Keratinocyte (primary cell): Measurements from ENCODE around the gene GPR137. TPM values are rescaled to one million over a fixed set of nuclear protein-coding genes. Genes with fewer than 3 reads are reported as not detected.

Source experiments
- DNase-seq: peaks from one replicate; pipeline ENCODE4 v3.0.0-alpha.2; 2011; ENCODE audit warnings: low read depth, missing footprints, low spot score
- FAIRE-seq: peaks from 2 replicates; lab custom pipeline; 2011; peaks lifted over from hg19 to GRCh38; lab: Jason Lieb, UNC
- H2AFZ ChIP-seq: 2 replicates; pipeline ENCODE4 v1.6.0; 2012; ENCODE audit warnings: low read length, control low read depth, inconsistent platforms; ENCODE audit not compliant: control insufficient read depth
- H3K27ac ChIP-seq: 2 replicates; pipeline ENCODE4 v1.5.1; 2011; ENCODE audit warnings: low read length; ENCODE audit not compliant: control insufficient read depth, insufficient read depth
- H3K27me3 ChIP-seq: 3 replicates; pipeline ENCODE4 v1.6.0; 2011; ENCODE audit warnings: low read length; ENCODE audit not compliant: control insufficient read depth, insufficient read depth; ENCODE audit errors: extremely low read depth
- H3K36me3 ChIP-seq, 2 experiments: 2 replicates in 1 of 2; 3 replicates in 1 of 2; pipeline ENCODE4 v1.5.1; 2011; ENCODE audit warnings: low read length in 2 of 2, mild to moderate bottlenecking in 1 of 2; ENCODE audit not compliant: control insufficient read depth in 2 of 2, insufficient read depth in 2 of 2; ENCODE audit errors: extremely low read depth in 1 of 2
- H3K4me1 ChIP-seq: 3 replicates; pipeline ENCODE4 v1.5.1; 2011; ENCODE audit warnings: low read length; ENCODE audit not compliant: control insufficient read depth, insufficient read depth; ENCODE audit errors: extremely low read depth
- H3K4me2 ChIP-seq: 3 replicates; pipeline ENCODE4 v1.6.0; 2011; ENCODE audit warnings: low read depth, low read length; ENCODE audit not compliant: control insufficient read depth, insufficient read depth; ENCODE audit errors: extremely low read depth
- H3K4me3 ChIP-seq, 3 experiments: fragments of 200-600 bp in 1 of 3; sonication (generic) in 1 of 3; 2 replicates in 2 of 3; 3 replicates in 1 of 3; pipeline ENCODE4 v1.5.1; 2011 to 2016; ENCODE audit warnings: low read length in 3 of 3, mild to moderate bottlenecking in 3 of 3, control low read depth in 2 of 3, inconsistent platforms in 1 of 3, low read depth in 1 of 3, mixed read lengths in 1 of 3, mixed run types in 1 of 3, moderate library complexity in 1 of 3; ENCODE audit not compliant: control insufficient read depth in 2 of 3, insufficient read depth in 2 of 3; ENCODE audit errors: extremely low read depth in 1 of 3
- H3K79me2 ChIP-seq: 2 replicates; pipeline ENCODE4 v1.6.0; 2012; ENCODE audit warnings: low read length; ENCODE audit not compliant: control insufficient read depth, insufficient read depth
- H3K9ac ChIP-seq: 3 replicates; pipeline ENCODE4 v1.6.0; 2011; ENCODE audit warnings: low read length; ENCODE audit not compliant: control insufficient read depth, insufficient read depth; ENCODE audit errors: extremely low read depth
- H3K9me1 ChIP-seq: 3 replicates; pipeline ENCODE4 v1.6.0; 2011; ENCODE audit warnings: low read length; ENCODE audit not compliant: control insufficient read depth, insufficient read depth; ENCODE audit errors: extremely low read depth
- H3K9me3 ChIP-seq: 2 replicates; pipeline ENCODE4 v1.5.1; 2012; ENCODE audit warnings: low read depth, low read length; ENCODE audit not compliant: control insufficient read depth
- H4K20me1 ChIP-seq: 3 replicates; pipeline ENCODE4 v1.6.0; 2011; ENCODE audit warnings: low read length; ENCODE audit not compliant: control insufficient read depth, insufficient read depth; ENCODE audit errors: extremely low read depth
- CTCF ChIP-seq, 3 experiments: IDR thresholded peaks in 1 of 3; conservative IDR thresholded peaks in 1 of 3; optimal IDR thresholded peaks in 1 of 3; 2 replicates in 2 of 3; 3 replicates in 1 of 3; pipeline versions ENCODE3 to v1.5.1; 2011; ENCODE audit warnings: low read length in 3 of 3, mild to moderate bottlenecking in 3 of 3, moderate library complexity in 2 of 3, control low read depth in 1 of 3, inconsistent platforms in 1 of 3; ENCODE audit not compliant: insufficient read depth in 2 of 3; ENCODE audit errors: extremely low read depth in 1 of 3
- EZH2 ChIP-seq: IDR thresholded peaks from one replicate; pipeline ENCODE4 v1.6.1; 2012; ENCODE audit warnings: inconsistent platforms, mild to moderate bottlenecking, low read length, moderate library complexity
- dilution Hi-C: fragments of 300-500 bp; cut with MboI; formaldehyde crosslinking; loops from one replicate; pipeline ENCODE4 v1.7.0; 2020; ENCODE audit warnings: low sequenced_read_pairs; ENCODE audit not compliant: extremely low pct_ligation_motif_present
- polyA plus RNA-seq, 5 experiments: library from polyadenylated mRNA; depleted of rRNA in 3 of 5; stranded (reverse) in 3 of 5; stranded (forward) in 1 of 5; unstranded in 1 of 5; fragments of >200 nt; gene quantifications; 1 replicate in 1 of 5; 2 replicates in 3 of 5; 3 replicates in 1 of 5; pipeline versions ENCODE4 v1.2.1 to v1.2.3, GENCODE V29; 2011 to 2012; ENCODE audit warnings: missing spikeins in 2 of 5, low read depth in 1 of 5, low replicate concordance in 1 of 5

Gene GPR137
- polyA plus RNA-seq, 1 donor (not counting 4 experiments of a cell fraction or from before 2014, with no cell fraction given), result 6.6 TPM

GRCh38 chr11:64296830-64297698 is 11.4 kb downstream of the GPR137 start:
- Histone ChIP-seq H2AFZ (no peak overlapping the region), H3K27me3 (peaks cover 60% of the 10 kb centered on the region), H3K4me1 (peaks cover 20% of the 10 kb centered on the region)

GRCh38 chr11:64297699-64298358 is 12.2 kb downstream of the GPR137 start:
- Histone ChIP-seq H3K27me3 (peaks cover 53% of the 10 kb centered on the region), H3K4me1 (peaks cover 18% of the 10 kb centered on the region), H3K9ac (no peak overlapping the region), H3K36me3 (no peaks in the 10 kb centered on the region), H2AFZ (no peak overlapping the region), H3K4me3 (no peak overlapping the region), H3K9me1 (no peaks in the 10 kb centered on the region), H3K4me2 (no peak overlapping the region), H3K79me2 (no peaks in the 10 kb centered on the region), H4K20me1 (no peaks in the 10 kb centered on the region), H3K27ac (no peak overlapping the region), H3K9me3 (no peaks in the 10 kb centered on the region)
- FAIRE-seq (no peak), DNase-seq (no peak)
- dilution Hi-C loops, result no loop called here
- TF ChIP-seq CTCF (optimal IDR thresholded peaks at IDR 0.05 in 1 of 3, IDR thresholded peaks at IDR 0.05 in 1 of 3, conservative IDR thresholded peaks at IDR 0.05 in 1 of 3; ENCODE audit: extremely low read depth in 1 of 3, insufficient read depth in 2 of 3, low read length in 3 of 3) (no peak), EZH2 (no peak)

More at GRCh38 chr11:64296830-64297698, 11.4 kb downstream of the GPR137 start:
- Histone ChIP-seq H3K36me3 (no peaks in the 10 kb centered on the region), H3K9ac (no peak overlapping the region), H4K20me1 (no peaks in the 10 kb centered on the region), H3K4me3 (no peak overlapping the region), H3K9me3 (no peaks in the 10 kb centered on the region), H3K79me2 (no peaks in the 10 kb centered on the region), H3K9me1 (no peaks in the 10 kb centered on the region), H3K27ac (no peak overlapping the region), H3K4me2 (no peak overlapping the region)
- TF ChIP-seq EZH2, result no peak
- dilution Hi-C loops, result no loop called here
- DNase-seq, result no peak
- FAIRE-seq, result no peak
